H1 (cell line): ENCODE data around the gene MACF1. TPM values are rescaled to one million over a fixed set of nuclear protein-coding genes. Genes with fewer than 3 reads are reported as not detected.

ENCODE experiments used
- CTCF ChIA-PET: fragments of 300-600 bp; sonication (Branson Sonifier 250); formaldehyde crosslinking; loops from one replicate; lab custom pipeline; 2021; ENCODE audit not compliant: partially characterized antibody; lab: Charles Lee
- POLR2A ChIA-PET: fragments of 300-600 bp; sonication (Branson Sonifier 250); formaldehyde crosslinking; loops from one replicate; lab custom pipeline; 2021; ENCODE audit warnings: inconsistent platforms; ENCODE audit not compliant: partially characterized antibody; lab: Charles Lee
- DNase-seq, 2 experiments: peaks; one replicate each; pipeline versions ENCODE4 v3.0.0 to v3.0.0-alpha.2; 2010 to 2022; ENCODE audit warnings: low spot score in 2 of 2, low read depth in 1 of 2, mixed read lengths in 1 of 2
- FAIRE-seq: peaks from 2 replicates; lab custom pipeline; 2011; peaks lifted over from hg19 to GRCh38; lab: Jason Lieb, UNC
- H2AFZ ChIP-seq: 2 replicates; pipeline ENCODE4 v1.8.1; 2012; ENCODE audit warnings: low read length, inconsistent platforms
- H2AK5ac ChIP-seq: 2 replicates; pipeline ENCODE4 v1.6.1; 2013; ENCODE audit warnings: low read depth, low read length
- H2BK120ac ChIP-seq: replicated peaks from 2 replicates; pipeline ENCODE3; 2013; ENCODE audit warnings: low read depth, low read length, inconsistent platforms
- H2BK12ac ChIP-seq: 2 replicates; pipeline ENCODE4 v1.6.1; 2013; ENCODE audit warnings: low read depth, low read length
- H2BK15ac ChIP-seq: 2 replicates; pipeline ENCODE4 v1.6.1; 2013; ENCODE audit warnings: low read length
- H2BK20ac ChIP-seq: 2 replicates; pipeline ENCODE4 v1.6.1; 2013; ENCODE audit warnings: low read length
- H2BK5ac ChIP-seq: 2 replicates; pipeline ENCODE4 v1.6.1; 2013; ENCODE audit warnings: low read depth, low read length
- H3K14ac ChIP-seq: 2 replicates; pipeline ENCODE4 v1.6.1; 2013; ENCODE audit warnings: inconsistent platforms; ENCODE audit not compliant: insufficient read length
- H3K18ac ChIP-seq: 2 replicates; pipeline ENCODE4 v1.6.1; 2013; ENCODE audit warnings: low read length; ENCODE audit errors: extremely low read depth
- H3K23ac ChIP-seq: 2 replicates; pipeline ENCODE4 v1.6.1; 2013; ENCODE audit warnings: inconsistent platforms; ENCODE audit not compliant: insufficient read length
- H3K23me2 ChIP-seq: 2 replicates; pipeline ENCODE4 v1.6.1; 2013; ENCODE audit warnings: low read depth, low read length
- H3K27ac ChIP-seq: 2 replicates; pipeline ENCODE4 v1.6.1; 2011; ENCODE audit warnings: low read depth, low read length, inconsistent platforms
- H3K27me3 ChIP-seq, 4 experiments: replicated peaks in 1 of 4; 1 replicate in 1 of 4; 2 replicates in 3 of 4; pipeline versions ENCODE4 v1.6.1 to v1.8.1; 2011 to 2013; ENCODE audit warnings: low read length in 3 of 4, mild to moderate bottlenecking in 3 of 4, inconsistent platforms in 2 of 4, mixed read lengths in 2 of 4, moderate library complexity in 1 of 4; ENCODE audit not compliant: control insufficient read depth in 3 of 4, insufficient read depth in 3 of 4; ENCODE audit errors: extremely low read depth in 1 of 4
- H3K36me3 ChIP-seq, 4 experiments: 2 replicates each; pipeline versions ENCODE4 v1.6.1 to v1.8.1; 2011 to 2013; ENCODE audit warnings: mild to moderate bottlenecking in 4 of 4, low read length in 3 of 4, moderate library complexity in 2 of 4, control low read depth in 1 of 4, inconsistent platforms in 1 of 4; ENCODE audit not compliant: insufficient read depth in 4 of 4, control insufficient read depth in 2 of 4
- H3K4ac ChIP-seq: replicated peaks from 2 replicates; pipeline ENCODE3; 2013; ENCODE audit warnings: low read length, low read depth, mixed read lengths, inconsistent platforms; ENCODE audit not compliant: insufficient read length
- H3K4me1 ChIP-seq, 4 experiments: replicated peaks in 1 of 4; 1 replicate in 1 of 4; 2 replicates in 3 of 4; pipeline versions ENCODE4 v1.6.1 to v1.8.1; 2011 to 2013; ENCODE audit warnings: low read length in 3 of 4, inconsistent platforms in 2 of 4, mixed read lengths in 1 of 4; ENCODE audit not compliant: insufficient read depth in 4 of 4, control insufficient read depth in 3 of 4
- H3K4me2 ChIP-seq, 2 experiments: 2 replicates each; pipeline versions ENCODE4 v1.6.1 to v1.8.1; 2011 to 2013; ENCODE audit warnings: low read depth in 2 of 2, low read length in 2 of 2, control low read depth in 1 of 2, inconsistent platforms in 1 of 2, mild to moderate bottlenecking in 1 of 2; ENCODE audit not compliant: insufficient read depth in 1 of 2
- H3K4me3 ChIP-seq, 4 experiments: fragments of 200-600, 300-600 bp in 1 of 4; sonication (generic), shearing (Covaris generic), sonication (Bioruptor Twin) in 1 of 4; 2 replicates each; pipeline versions ENCODE4 v1.5.1 to v1.8.1; 2011 to 2016; ENCODE audit warnings: low read length in 4 of 4, low read depth in 3 of 4, control low read depth in 2 of 4, inconsistent platforms in 2 of 4, mild to moderate bottlenecking in 2 of 4, mixed read lengths in 1 of 4, moderate library complexity in 1 of 4; ENCODE audit not compliant: insufficient read depth in 2 of 4; ENCODE audit errors: extremely low read depth in 1 of 4
- H3K56ac ChIP-seq: replicated peaks from 2 replicates; pipeline ENCODE3; 2013; ENCODE audit warnings: low read depth, mild to moderate bottlenecking, mixed read lengths, low read length, inconsistent platforms; ENCODE audit not compliant: insufficient read length
- H3K79me1 ChIP-seq: 2 replicates; pipeline ENCODE4 v1.6.1; 2013; ENCODE audit warnings: low read depth, low read length, control low read depth
- H3K79me2 ChIP-seq, 2 experiments: 2 replicates each; pipeline versions ENCODE4 v1.6.1 to v1.8.1; 2012 to 2013; ENCODE audit warnings: low read length in 2 of 2, mild to moderate bottlenecking in 2 of 2, inconsistent platforms in 1 of 2; ENCODE audit not compliant: insufficient read depth in 2 of 2, control insufficient read depth in 1 of 2
- H3K9ac ChIP-seq, 4 experiments: replicated peaks in 1 of 4; 1 replicate in 1 of 4; 2 replicates in 3 of 4; pipeline versions ENCODE4 v1.6.1 to v1.8.1; 2011 to 2013; ENCODE audit warnings: low read depth in 3 of 4, low read length in 3 of 4, control low read depth in 2 of 4, mild to moderate bottlenecking in 2 of 4, moderate library complexity in 2 of 4, inconsistent platforms in 1 of 4; ENCODE audit errors: extremely low read depth in 1 of 4
- H3K9me3 ChIP-seq, 2 experiments: 2 replicates each; pipeline versions ENCODE4 v1.6.1 to v1.8.1; 2012 to 2013; ENCODE audit warnings: mild to moderate bottlenecking in 2 of 2, moderate library complexity in 2 of 2, control low read depth in 1 of 2, inconsistent platforms in 1 of 2, low read depth in 1 of 2, low read length in 1 of 2, mixed read lengths in 1 of 2; ENCODE audit not compliant: insufficient read depth in 2 of 2
- H4K20me1 ChIP-seq, 2 experiments: replicated peaks in 1 of 2; 2 replicates each; pipeline versions ENCODE3 to v1.8.1; 2011 to 2013; ENCODE audit warnings: inconsistent platforms in 2 of 2, low read length in 2 of 2, mild to moderate bottlenecking in 1 of 2; ENCODE audit not compliant: insufficient read depth in 2 of 2, control insufficient read depth in 1 of 2
- H4K5ac ChIP-seq: 2 replicates; pipeline ENCODE4 v1.6.1; 2013; ENCODE audit warnings: low read length, low read depth, mixed read lengths, inconsistent platforms; ENCODE audit not compliant: insufficient read length
- H4K8ac ChIP-seq: 2 replicates; pipeline ENCODE4 v1.8.0; 2013; ENCODE audit warnings: mild to moderate bottlenecking, moderate library complexity, low read length, inconsistent platforms; ENCODE audit not compliant: insufficient read depth; ENCODE audit errors: extremely low read depth
- H4K91ac ChIP-seq: replicated peaks from 2 replicates; pipeline ENCODE3; 2013; ENCODE audit warnings: low read length, mixed read lengths, inconsistent platforms; ENCODE audit not compliant: insufficient read length
- CHD2 ChIP-seq: IDR thresholded peaks from 2 replicates; pipeline ENCODE4 v1.6.1; 2012; ENCODE audit warnings: low read length, improper control_type of control experiment
- CTCF ChIP-seq, 3 experiments: IDR thresholded peaks; 1 replicate in 2 of 3; 2 replicates in 1 of 3; pipeline versions ENCODE4 v1.5.1 to v1.6.1; 2011; ENCODE audit warnings: low read length in 3 of 3, mild to moderate bottlenecking in 3 of 3, inconsistent platforms in 2 of 3, low read depth in 1 of 3, moderate library complexity in 1 of 3; ENCODE audit not compliant: insufficient read depth in 1 of 3; ENCODE audit errors: control extremely low read depth in 1 of 3
- POU5F1 ChIP-seq: IDR thresholded peaks from 2 replicates; pipeline ENCODE4 v1.6.1; 2011; ENCODE audit warnings: low read depth, mild to moderate bottlenecking, low read length, moderate library complexity
- WGBS, 2 experiments: shearing (Covaris generic) in 1 of 2; methylation state at CpG; one replicate each; pipeline versions ENCODE4 v1.1.6 to v1.1.7; 2013 to 2015; ENCODE audit warnings: low lambda C conversion rate in 2 of 2, mixed read lengths in 2 of 2, inconsistent platforms in 1 of 2, low coverage in 1 of 2, missing lambda C conversion rate in 1 of 2; ENCODE audit not compliant: insufficient replicate concordance in 2 of 2, insufficient coverage in 1 of 2, insufficient read length in 1 of 2; ENCODE audit errors: extremely low coverage in 1 of 2, missing lambda C conversion rate in 1 of 2; 5-methylcytosine and 5-hydroxymethylcytosine counted together
- polyA plus RNA-seq, 7 experiments: library from polyadenylated mRNA; depleted of rRNA in 3 of 7; stranded (reverse) in 5 of 7; unstranded in 2 of 7; fragments of >200 nt in 5 of 7; fragments of 200-250 nt in 2 of 7; gene quantifications; 1 replicate in 5 of 7; 2 replicates in 1 of 7; 4 replicates in 1 of 7; pipeline versions ENCODE4 v1.2.1 to v1.2.3, GENCODE V29; 2011 to 2013; ENCODE audit warnings: missing spikeins in 2 of 7, mixed read lengths in 2 of 7
- total RNA-seq: library from RNA; stranded (reverse); fragmentation: NEBNext Ultra II Directional; extraction: Animal tissue kit (Norgen Biotek cat#: 25700); gene quantifications from 2 replicates; pipeline ENCODE4 v1.2.1, GENCODE V29; 2021

The MACF1 gene
- total and polyA plus RNA-seq, 2 of the 8 experiments (the other 6 are each of a cell fraction or from before 2014, with no cell fraction given), result 59.8 to 285 TPM

GRCh38 chr1:39379187-39379586 lies 174.7 kb downstream of the MACF1 start:
- Histone ChIP-seq H2BK20ac (no peak overlapping the region), H3K36me3 (peaks cover 21 to 58% (median 31%) of the 10 kb centered on the region in 4 experiments), H3K4me3 (no peak overlapping the region), H4K5ac (no peak overlapping the region), H3K23me2 (no peaks in the 10 kb centered on the region), H3K14ac (no peak overlapping the region), H3K23ac (no peak overlapping the region), H3K4ac (no peak overlapping the region), H3K27me3 (no peaks in the 10 kb centered on the region), H2BK120ac (no peak overlapping the region), H4K20me1 (no peaks in the 10 kb centered on the region), H3K27ac (no peak overlapping the region), H4K8ac (no peak overlapping the region), H3K18ac (no peak overlapping the region), H3K79me1 (no peaks in the 10 kb centered on the region), H2AFZ (no peak overlapping the region), H2BK5ac (no peak overlapping the region), H2BK12ac (no peak overlapping the region), H3K79me2 (no peaks in the 10 kb centered on the region), H3K9ac (no peak overlapping the region), H3K4me2 (no peak overlapping the region), H2AK5ac (no peak overlapping the region), H2BK15ac (no peak overlapping the region), H3K4me1 (no peaks in the 10 kb centered on the region), H4K91ac (no peak overlapping the region), H3K9me3 (no peaks in the 10 kb centered on the region), H3K56ac (no peak overlapping the region)
- DNase-seq (no peak), FAIRE-seq (no peak)
- 84% methylated on average over 2 of the region's 2 CpGs; no CpG with 5 or more reads in 1 of the 2 experiments for WGBS, 2 experiments
- no peak for TF ChIP-seq POU5F1
- no peak for TF ChIP-seq CHD2
- no peak for TF ChIP-seq CTCF (IDR thresholded peaks at IDR 0.05; ENCODE audit: control extremely low read depth in 1 of 3, insufficient read depth in 1 of 3, low read depth in 1 of 3, low read length in 3 of 3)
- CTCF ChIA-PET, result interaction anchor here (1.0 to 3.5 kb wide), 11 partner anchors 8 to 187 kb away, joined by 3 to 30 read pairs (median 8); no protein-coding TSS in a partner anchor
- POLR2A ChIA-PET, result no interaction called here
